ENCODE data around the gene IKZF1. TPM values are rescaled to one million over a fixed set of nuclear protein-coding genes. Genes with fewer than 3 reads are reported as not detected.

Gene IKZF1
- total and polyA plus RNA-seq, 9 of the 15 experiments (the other 6 are each of a cell fraction or from before 2014, with no cell fraction given), result 12.6 to 85.3 (median 44.7) TPM

- TF ChIP-seq ZNF592 (IDR thresholded peaks at IDR 0.05) (peak; percentile 67), GATAD2B (IDR thresholded peaks at IDR 0.05; ENCODE audit: borderline replicate concordance) (no peak), FOS (IDR thresholded peaks at IDR 0.05; ENCODE audit: extremely low read depth, insufficient read length) (no peak), HMGN3 (IDR thresholded peaks at IDR 0.05; ENCODE audit: borderline replicate concordance, extremely low read depth, insufficient read length, low read depth, low read length) (peak; percentile 32), HDAC1 (IDR thresholded peaks at IDR 0.05) (no peak), ELF2 (CRISPR knock-in tag; IDR thresholded peaks at IDR 0.05) (no peak), ZNF146 (CRISPR knock-in tag; IDR thresholded peaks at IDR 0.05; ENCODE audit: unreplicated experiment) (no peak), KLF6 (CRISPR knock-in tag; IDR thresholded peaks at IDR 0.05; ENCODE audit: borderline replicate concordance) (0 out of 2 replicates have a peak, but pooled peaks have one; percentile 50), L3MBTL2 (IDR thresholded peaks at IDR 0.05) (0 out of 2 replicates have a peak, but pooled peaks have one; percentile 17), ZBED1 (IDR thresholded peaks at IDR 0.05) (no peak), ZNF197 (CRISPR knock-in tag; IDR thresholded peaks at IDR 0.05; ENCODE audit: low read depth) (no peak; the same call in 1 of the 2 replicates), RCOR1 (IDR thresholded peaks at IDR 0.05; ENCODE audit: borderline replicate concordance in 1 of 2, low read depth in 2 of 2, low read length in 2 of 2) (no peak), MTA2 (IDR thresholded peaks at IDR 0.05; ENCODE audit: low read depth) (no peak), SREBF2 (CRISPR knock-in tag; IDR thresholded peaks at IDR 0.05) (no peak), MAZ (CRISPR knock-in tag; conservative IDR thresholded peaks at IDR 0.05 in 1 of 2, IDR thresholded peaks at IDR 0.05 in 1 of 2) (peak in 1 of 2 experiments; percentile 34; a peak in 1 of 4 replicates), VEZF1 (CRISPR knock-in tag; IDR thresholded peaks at IDR 0.05) (peak; percentile 69), SNAPC5 (CRISPR knock-in tag; IDR thresholded peaks at IDR 0.05) (no peak), ARNT (IDR thresholded peaks at IDR 0.05) (no peak), ZNF263 (CRISPR knock-in tag; IDR thresholded peaks at IDR 0.05; ENCODE audit: borderline replicate concordance) (0 out of 2 replicates have a peak, but pooled peaks have one; percentile 30)
Measured at GRCh38 chr7:50266635-50267386, 37.7 kb upstream of the IKZF1 start (continued).
